Endothelial cell of umbilical vein (primary cell): ENCODE data around the gene ZDHHC11. TPM values are rescaled to one million over a fixed set of nuclear protein-coding genes. Genes with fewer than 3 reads are reported as not detected.

Experiments
- BruUV-seq: library from RNA; stranded (reverse); fragments of 400-500 nt; replicated peaks from 2 replicates; lab custom pipeline; 2021; lab: Mats Ljungman, UMichigan
- CTCF ChIA-PET: fragments of 300-600, 350-600 bp; sonication (Branson Sonifier 250); formaldehyde crosslinking; loops from one replicate; lab custom pipeline; 2021; ENCODE audit warnings: antibody characterized with exemption, inconsistent platforms; lab: Charles Lee
- POLR2A ChIA-PET: fragments of 300-600, 350-600 bp; sonication (Branson Sonifier 250); formaldehyde crosslinking; loops from one replicate; lab custom pipeline; 2021; ENCODE audit warnings: antibody characterized with exemption, inconsistent platforms; lab: Charles Lee
- DNase-seq: peaks from one replicate; pipeline ENCODE4 v3.0.0-alpha.2; 2011; ENCODE audit warnings: low read depth, low spot score
- FAIRE-seq: peaks from 2 replicates; lab custom pipeline; 2011; peaks lifted over from hg19 to GRCh38; lab: Jason Lieb, UNC
- H2AFZ ChIP-seq: 2 replicates; pipeline ENCODE4 v1.6.0; 2012; ENCODE audit warnings: low read depth, low read length, control low read depth, inconsistent platforms
- H3K27ac ChIP-seq: 2 replicates; pipeline ENCODE4 v1.5.1; 2011; ENCODE audit warnings: low read depth, mild to moderate bottlenecking, control low read depth, low read length, moderate library complexity; ENCODE audit not compliant: insufficient read depth
- H3K27me3 ChIP-seq, 2 experiments: 2 replicates each; pipeline versions ENCODE4 v1.6.0 to v1.6.1; 2011; ENCODE audit warnings: low read length in 2 of 2, mixed read lengths in 1 of 2; ENCODE audit not compliant: control insufficient read depth in 2 of 2, insufficient read depth in 2 of 2
- H3K36me3 ChIP-seq, 2 experiments: 2 replicates in 1 of 2; 3 replicates in 1 of 2; pipeline ENCODE4 v1.5.1; 2011; ENCODE audit warnings: low read length in 2 of 2, mild to moderate bottlenecking in 1 of 2, moderate library complexity in 1 of 2; ENCODE audit not compliant: control insufficient read depth in 2 of 2, insufficient read depth in 2 of 2; ENCODE audit errors: extremely low read depth in 1 of 2
- H3K4me1 ChIP-seq: 3 replicates; pipeline ENCODE4 v1.5.1; 2011; ENCODE audit warnings: mild to moderate bottlenecking, low read length; ENCODE audit not compliant: control insufficient read depth, insufficient read depth; ENCODE audit errors: extremely low read depth
- H3K4me2 ChIP-seq: 2 replicates; pipeline ENCODE4 v1.6.1; 2011; ENCODE audit warnings: low read length, control low read depth, mixed read lengths; ENCODE audit not compliant: insufficient read depth
- H3K4me3 ChIP-seq, 3 experiments: fragments of 200-600 bp in 1 of 3; sonication (generic), shearing (Covaris generic) in 1 of 3; replicated peaks in 1 of 3; 2 replicates each; pipeline ENCODE4 v1.5.1; 2011 to 2016; ENCODE audit warnings: control low read depth in 3 of 3, low read length in 3 of 3, mild to moderate bottlenecking in 2 of 3, inconsistent platforms in 1 of 3, low read depth in 1 of 3, moderate library complexity in 1 of 3; ENCODE audit not compliant: insufficient read depth in 1 of 3
- H3K79me2 ChIP-seq: 2 replicates; pipeline ENCODE4 v1.6.0; 2012; ENCODE audit warnings: low read length, inconsistent platforms; ENCODE audit not compliant: control insufficient read depth, insufficient read depth
- H3K9ac ChIP-seq: replicated peaks from 2 replicates; pipeline ENCODE3; 2011; ENCODE audit warnings: low read length, control low read depth; ENCODE audit not compliant: insufficient read depth; ENCODE audit errors: extremely low read depth
- H3K9me1 ChIP-seq: replicated peaks from 3 replicates; pipeline ENCODE4 v1.6.0; 2011; ENCODE audit warnings: mild to moderate bottlenecking, low read length; ENCODE audit not compliant: control insufficient read depth, insufficient read depth; ENCODE audit errors: extremely low read depth
- H3K9me3 ChIP-seq: replicated peaks from 2 replicates; pipeline ENCODE4 v1.5.1; 2012; ENCODE audit warnings: low read length, inconsistent platforms; ENCODE audit not compliant: control insufficient read depth, insufficient read depth
- H4K20me1 ChIP-seq: replicated peaks from 2 replicates; pipeline ENCODE3; 2011; ENCODE audit warnings: mild to moderate bottlenecking, low read length; ENCODE audit not compliant: control insufficient read depth, insufficient read depth; ENCODE audit errors: extremely low read depth
- EZH2 ChIP-seq: IDR thresholded peaks from 2 replicates; pipeline ENCODE4 v1.6.1; 2012; ENCODE audit warnings: borderline replicate concordance, low read depth, mild to moderate bottlenecking, moderate library complexity, low read length, inconsistent platforms; ENCODE audit not compliant: severe bottlenecking
- FOS ChIP-seq: IDR thresholded peaks from 2 replicates; pipeline ENCODE4 v1.6.1; 2011; ENCODE audit warnings: mild to moderate bottlenecking, low read length, moderate library complexity, borderline replicate concordance; ENCODE audit not compliant: insufficient read depth
- GATA2 ChIP-seq: IDR thresholded peaks from 2 replicates; pipeline ENCODE4 v1.7.0; 2011; ENCODE audit warnings: low read depth, mild to moderate bottlenecking, moderate library complexity, mixed read lengths, low read length; ENCODE audit not compliant: insufficient read length, insufficient read depth
- JUN ChIP-seq: IDR thresholded peaks from 2 replicates; pipeline ENCODE4 v1.6.1; 2011; ENCODE audit warnings: borderline replicate concordance, low read depth; ENCODE audit not compliant: insufficient read length, insufficient read depth
- MYC ChIP-seq: IDR thresholded peaks from one replicate; pipeline ENCODE4 v1.6.1; 2011; ENCODE audit warnings: mild to moderate bottlenecking, low read depth, low read length
- POLR2A ChIP-seq: IDR thresholded peaks from 2 replicates; pipeline ENCODE4 v1.6.1; 2012; ENCODE audit warnings: low read depth, mild to moderate bottlenecking, control low read depth, low read length
- POLR2AphosphoS5 ChIP-seq: IDR thresholded peaks from 2 replicates; pipeline ENCODE4 v1.6.1; 2012; ENCODE audit warnings: low read depth, mild to moderate bottlenecking, control low read depth, low read length, moderate library complexity; ENCODE audit not compliant: insufficient read depth
- dilution Hi-C: fragments of 300-500 bp; cut with MboI; formaldehyde crosslinking; loops from one replicate; pipeline ENCODE4 v1.15.0; 2019; ENCODE audit warnings: low sequenced_read_pairs; ENCODE audit not compliant: extremely low pct_ligation_motif_present
- intact Hi-C: fragments of 100-400 bp; cut with micrococcal nuclease; formaldehyde crosslinking; loops from one replicate; pipeline ENCODE4 v1.10.0; 2022
- polyA plus RNA-seq, 4 experiments: library from polyadenylated mRNA; depleted of rRNA in 3 of 4; stranded (reverse) in 3 of 4; unstranded in 1 of 4; fragments of >200 nt; gene quantifications; 2 replicates each; pipeline versions ENCODE4 v1.2.1 to v1.2.3, GENCODE V29; 2011 to 2012; ENCODE audit warnings: missing spikeins in 1 of 4
- total RNA-seq: library from RNA; stranded (reverse); gene quantifications from 2 replicates; pipeline ENCODE4 v1.2.3, GENCODE V29; 2021
- TF ChIP-seq, protein P1 (sequence below): IDR thresholded peaks from 2 replicates; pipeline ENCODE4 v1.6.1; 2011; ENCODE audit not compliant: insufficient read depth, insufficient read length
- TF ChIP-seq, protein P2 (sequence below), 2 donors: IDR thresholded peaks; 1 replicate in 1 of 2; 2 replicates in 1 of 2; pipeline ENCODE4 v1.5.1; 2011; ENCODE audit warnings: low read length in 2 of 2, mild to moderate bottlenecking in 2 of 2, moderate library complexity in 2 of 2, control low read depth in 1 of 2, inconsistent platforms in 1 of 2, low read depth in 1 of 2; ENCODE audit not compliant: insufficient read depth in 1 of 2; ENCODE audit errors: extremely low read depth in 1 of 2

Gene ZDHHC11
- total and polyA plus RNA-seq, 2 donors (not counting 3 experiments of a cell fraction or from before 2014, with no cell fraction given) = 0.35 to 4.4 TPM

DNA sequence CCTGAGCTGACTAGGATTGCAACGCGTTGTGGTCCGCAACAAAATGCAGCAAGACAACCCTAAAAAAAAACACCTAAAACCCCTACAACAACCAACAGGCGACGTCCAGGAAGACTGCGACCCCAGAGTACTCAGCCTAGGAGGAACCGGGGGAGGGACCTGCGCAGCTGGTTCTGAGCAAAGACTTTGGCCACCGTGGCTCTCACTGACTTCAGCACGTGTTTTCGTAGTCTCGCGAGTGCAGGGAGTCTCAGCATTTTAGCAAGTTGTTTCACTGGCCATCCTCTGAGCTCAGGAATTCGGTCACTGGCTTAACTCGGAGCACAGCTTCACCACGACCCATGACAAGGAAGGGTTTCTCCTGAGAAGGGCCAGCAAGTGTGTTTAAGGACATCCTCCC lies 8.6 kb upstream of the ZDHHC11 start:
- POLR2A ChIA-PET = no interaction called here
- Histone ChIP-seq H3K79me2 (no peaks in the 10 kb centered on the region), H3K9me1 (no peaks in the 10 kb centered on the region), H2AFZ (no peak overlapping the region), H3K36me3 (peaks cover 0 to 12% of the 10 kb centered on the region in 2 experiments), H4K20me1 (no peaks in the 10 kb centered on the region), H3K27me3 (no peaks in the 10 kb centered on the region), H3K4me3 (no peak overlapping the region), H3K9me3 (no peaks in the 10 kb centered on the region), H3K4me2 (no peak overlapping the region), H3K9ac (no peak overlapping the region), H3K27ac (no peak overlapping the region), H3K4me1 (no peaks in the 10 kb centered on the region)
- dilution Hi-C loops (no loop called here), intact Hi-C loops (no loop called here)
- CTCF ChIA-PET = no interaction called here
- DNase-seq = no peak
- FAIRE-seq = no peak
- BruUV-seq = no TSS peak
- TF ChIP-seq, protein P1, sequence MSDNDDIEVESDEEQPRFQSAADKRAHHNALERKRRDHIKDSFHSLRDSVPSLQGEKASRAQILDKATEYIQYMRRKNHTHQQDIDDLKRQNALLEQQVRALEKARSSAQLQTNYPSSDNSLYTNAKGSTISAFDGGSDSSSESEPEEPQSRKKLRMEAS = no peak
- no peak for TF ChIP-seq FOS
- no peak for TF ChIP-seq POLR2A
- TF ChIP-seq MYC = no peak
- TF ChIP-seq JUN = no peak
- TF ChIP-seq, protein P2, sequence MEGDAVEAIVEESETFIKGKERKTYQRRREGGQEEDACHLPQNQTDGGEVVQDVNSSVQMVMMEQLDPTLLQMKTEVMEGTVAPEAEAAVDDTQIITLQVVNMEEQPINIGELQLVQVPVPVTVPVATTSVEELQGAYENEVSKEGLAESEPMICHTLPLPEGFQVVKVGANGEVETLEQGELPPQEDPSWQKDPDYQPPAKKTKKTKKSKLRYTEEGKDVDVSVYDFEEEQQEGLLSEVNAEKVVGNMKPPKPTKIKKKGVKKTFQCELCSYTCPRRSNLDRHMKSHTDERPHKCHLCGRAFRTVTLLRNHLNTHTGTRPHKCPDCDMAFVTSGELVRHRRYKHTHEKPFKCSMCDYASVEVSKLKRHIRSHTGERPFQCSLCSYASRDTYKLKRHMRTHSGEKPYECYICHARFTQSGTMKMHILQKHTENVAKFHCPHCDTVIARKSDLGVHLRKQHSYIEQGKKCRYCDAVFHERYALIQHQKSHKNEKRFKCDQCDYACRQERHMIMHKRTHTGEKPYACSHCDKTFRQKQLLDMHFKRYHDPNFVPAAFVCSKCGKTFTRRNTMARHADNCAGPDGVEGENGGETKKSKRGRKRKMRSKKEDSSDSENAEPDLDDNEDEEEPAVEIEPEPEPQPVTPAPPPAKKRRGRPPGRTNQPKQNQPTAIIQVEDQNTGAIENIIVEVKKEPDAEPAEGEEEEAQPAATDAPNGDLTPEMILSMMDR (IDR thresholded peaks at IDR 0.05; ENCODE audit: extremely low read depth in 1 of 2, insufficient read depth in 1 of 2, low read depth in 1 of 2, low read length in 2 of 2) = no peak
- TF ChIP-seq GATA2 = no peak
- TF ChIP-seq EZH2 = no peak
- TF ChIP-seq POLR2AphosphoS5 = no peak
